Adrenal gland (tissue), 5 donors: Measurements from ENCODE around the gene PITX3.

ENCODE experiments used
- CTCF ChIP-seq, 6 experiments: fragments of 450-650 bp in 4 of 6; fragments of 200-600 bp in 2 of 6; sonication (generic) in 1 of 6; IDR thresholded peaks; 1 replicate in 5 of 6; 2 replicates in 1 of 6; pipeline versions ENCODE4 v1.5.1 to v1.8.0; 2016 to 2021; ENCODE audit warnings: antibody characterized with exemption in 6 of 6, mild to moderate bottlenecking in 2 of 6, moderate library complexity in 1 of 6
- POLR2A ChIP-seq, 2 donors: fragments of 450-650 bp; IDR thresholded peaks; one replicate each; pipeline ENCODE4 v1.6.1; 2017; ENCODE audit warnings: antibody characterized with exemption in 2 of 2, mild to moderate bottlenecking in 2 of 2, moderate library complexity in 1 of 2
- donor health status: DM: no; HTN: no; CAD: no.

GRCh38 chr10:102279104-102279503 lies 37.8 kb upstream of the PITX3 start:
- no peak for TF ChIP-seq POLR2A (IDR thresholded peaks at IDR 0.05)
- no peak for TF ChIP-seq CTCF (IDR thresholded peaks at IDR 0.05)
